ENCODE results near the gene VSIG2.

DNA sequence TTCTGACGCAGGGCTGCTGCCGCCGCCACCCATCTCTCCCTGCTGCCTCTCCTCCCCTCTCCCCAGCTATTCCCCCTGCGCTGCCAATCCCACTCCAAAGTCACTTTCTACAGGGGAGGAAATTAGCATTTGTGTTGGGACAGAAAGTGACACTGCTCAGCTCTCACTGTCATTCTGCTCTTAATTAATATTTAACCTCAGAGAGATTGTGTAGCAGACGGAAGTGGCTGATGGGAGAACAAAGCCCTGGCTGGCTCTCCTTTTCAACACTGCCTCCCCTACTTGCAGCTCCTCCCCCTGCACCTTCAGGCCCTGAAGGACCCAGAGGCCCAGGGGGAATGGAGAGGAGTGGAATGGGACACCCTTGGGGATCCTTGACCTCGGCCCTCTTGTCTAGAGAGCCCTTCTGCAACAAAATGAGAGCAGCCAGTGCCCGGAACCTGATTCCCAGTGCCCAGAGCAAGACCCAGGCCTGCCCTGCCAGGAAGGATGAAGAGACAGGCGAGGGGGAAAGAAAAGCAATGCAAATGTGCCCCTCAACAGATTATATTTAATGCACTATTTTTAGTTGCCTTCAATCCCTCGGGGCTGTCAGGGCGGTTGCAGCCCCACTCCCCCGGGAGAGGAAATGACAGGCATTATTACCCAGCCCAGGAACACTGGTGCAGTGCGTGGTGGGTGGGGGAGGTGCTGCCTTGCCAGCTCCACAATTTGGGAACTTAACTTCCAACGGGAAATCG lies 26.9 kb downstream of the VSIG2 start:
- no peak for TF ChIP-seq USF1 (IDR thresholded peaks at IDR 0.05)
- no peak for TF ChIP-seq YY1 (IDR thresholded peaks at IDR 0.05; ENCODE audit: low read depth)
- TF ChIP-seq, protein P1, sequence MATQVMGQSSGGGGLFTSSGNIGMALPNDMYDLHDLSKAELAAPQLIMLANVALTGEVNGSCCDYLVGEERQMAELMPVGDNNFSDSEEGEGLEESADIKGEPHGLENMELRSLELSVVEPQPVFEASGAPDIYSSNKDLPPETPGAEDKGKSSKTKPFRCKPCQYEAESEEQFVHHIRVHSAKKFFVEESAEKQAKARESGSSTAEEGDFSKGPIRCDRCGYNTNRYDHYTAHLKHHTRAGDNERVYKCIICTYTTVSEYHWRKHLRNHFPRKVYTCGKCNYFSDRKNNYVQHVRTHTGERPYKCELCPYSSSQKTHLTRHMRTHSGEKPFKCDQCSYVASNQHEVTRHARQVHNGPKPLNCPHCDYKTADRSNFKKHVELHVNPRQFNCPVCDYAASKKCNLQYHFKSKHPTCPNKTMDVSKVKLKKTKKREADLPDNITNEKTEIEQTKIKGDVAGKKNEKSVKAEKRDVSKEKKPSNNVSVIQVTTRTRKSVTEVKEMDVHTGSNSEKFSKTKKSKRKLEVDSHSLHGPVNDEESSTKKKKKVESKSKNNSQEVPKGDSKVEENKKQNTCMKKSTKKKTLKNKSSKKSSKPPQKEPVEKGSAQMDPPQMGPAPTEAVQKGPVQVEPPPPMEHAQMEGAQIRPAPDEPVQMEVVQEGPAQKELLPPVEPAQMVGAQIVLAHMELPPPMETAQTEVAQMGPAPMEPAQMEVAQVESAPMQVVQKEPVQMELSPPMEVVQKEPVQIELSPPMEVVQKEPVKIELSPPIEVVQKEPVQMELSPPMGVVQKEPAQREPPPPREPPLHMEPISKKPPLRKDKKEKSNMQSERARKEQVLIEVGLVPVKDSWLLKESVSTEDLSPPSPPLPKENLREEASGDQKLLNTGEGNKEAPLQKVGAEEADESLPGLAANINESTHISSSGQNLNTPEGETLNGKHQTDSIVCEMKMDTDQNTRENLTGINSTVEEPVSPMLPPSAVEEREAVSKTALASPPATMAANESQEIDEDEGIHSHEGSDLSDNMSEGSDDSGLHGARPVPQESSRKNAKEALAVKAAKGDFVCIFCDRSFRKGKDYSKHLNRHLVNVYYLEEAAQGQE (IDR thresholded peaks at IDR 0.05; ENCODE audit: low read depth): no peak
- TF ChIP-seq RAD21 (IDR thresholded peaks at IDR 0.05; ENCODE audit: low read depth): no peak
- TF ChIP-seq EP300 (IDR thresholded peaks at IDR 0.05; ENCODE audit: borderline replicate concordance): no peak
- TF ChIP-seq, protein P2, sequence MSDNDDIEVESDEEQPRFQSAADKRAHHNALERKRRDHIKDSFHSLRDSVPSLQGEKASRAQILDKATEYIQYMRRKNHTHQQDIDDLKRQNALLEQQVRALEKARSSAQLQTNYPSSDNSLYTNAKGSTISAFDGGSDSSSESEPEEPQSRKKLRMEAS (IDR thresholded peaks at IDR 0.05): no peak
- no peak for TF ChIP-seq TAF1 (IDR thresholded peaks at IDR 0.05; ENCODE audit: low read depth)
- TF ChIP-seq CEBPB (IDR thresholded peaks at IDR 0.05): no peak
- no peak for TF ChIP-seq TCF12 (IDR thresholded peaks at IDR 0.05; ENCODE audit: low read depth)
- no peak for TF ChIP-seq TEAD4 (IDR thresholded peaks at IDR 0.05)
- no peak for TF ChIP-seq CREB1 (IDR thresholded peaks at IDR 0.05; ENCODE audit: low read depth)

Data from Ishikawa (cell line).